ENCODE measurements around the gene PREP. TPM values are rescaled to one million over a fixed set of nuclear protein-coding genes. Genes with fewer than 3 reads are reported as not detected.
A peak's percentile ranks its signal among the peaks of the same experiment; 100 is the strongest.

The PREP gene
- total RNA-seq, 6 experiments from 2014 or later, result 14.8 to 18.8 (median 16.7) TPM

- no peaks in the 10 kb centered on the region for H3K4me1 ChIP-seq
- DNase-seq (no peak), ATAC-seq (no peak)
- TF ChIP-seq POLR2A (IDR thresholded peaks at IDR 0.05), result no peak
- no peak for TF ChIP-seq CTCF (IDR thresholded peaks at IDR 0.05)
- H3K27me3 ChIP-seq, result no peaks in the 10 kb centered on the region
- WGBS (ENCODE audit: insufficient coverage, low coverage, low lambda C conversion rate, missing lambda C conversion rate), result 91% methylated on average over 9 of the region's 9 CpGs
- intact Hi-C loops (cut with DNase I), result no loop called here
- no peak overlapping the region for H3K4me3 ChIP-seq
- H3K9me3 ChIP-seq, result no peaks in the 10 kb centered on the region
- peaks cover 0 to 16% (median 6%) of the 10 kb centered on the region in 4 donors for H3K36me3 ChIP-seq
- no peak overlapping the region for H3K27ac ChIP-seq
These were observed 78.4 kb downstream of the PREP start for GRCh38 chr6:105324386-105324950.

GRCh38 chr6:105322499-105323225 lies 80.2 kb downstream of the PREP start:
- Histone ChIP-seq H3K36me3 (peaks cover 0 to 11% (median 5%) of the 10 kb centered on the region in 4 donors), H3K9me3 (no peaks in the 10 kb centered on the region), H3K4me3 (no peak overlapping the region), H3K4me1 (no peaks in the 10 kb centered on the region), H3K27ac (no peak overlapping the region), H3K27me3 (no peaks in the 10 kb centered on the region)
- TF ChIP-seq POLR2A (IDR thresholded peaks at IDR 0.05), result no peak
- no peak for TF ChIP-seq CTCF (IDR thresholded peaks at IDR 0.05)
- intact Hi-C loops (cut with DNase I), result no loop called here
- 95% methylated on average over 3 of the region's 3 CpGs for WGBS (ENCODE audit: insufficient coverage, low coverage, low lambda C conversion rate, missing lambda C conversion rate)
- ATAC-seq, result no peak
- DNase-seq, result no peak

GRCh38 chr6:105321728-105322127 lies 81.2 kb downstream of the PREP start:
- Histone ChIP-seq H3K27ac (no peak overlapping the region), H3K9me3 (no peaks in the 10 kb centered on the region), H3K36me3 (peaks cover 0 to 11% (median 5%) of the 10 kb centered on the region in 4 donors), H3K4me1 (no peaks in the 10 kb centered on the region), H3K27me3 (no peaks in the 10 kb centered on the region), H3K4me3 (no peak overlapping the region)
- no peak for TF ChIP-seq POLR2A (IDR thresholded peaks at IDR 0.05)
- TF ChIP-seq CTCF (IDR thresholded peaks at IDR 0.05), result no peak
- DNase-seq (no peak), ATAC-seq (no peak)
- intact Hi-C loops (cut with DNase I), result no loop called here
- no CpG with 5 or more reads among the region's 2 CpGs for WGBS (ENCODE audit: insufficient coverage, low coverage, low lambda C conversion rate, missing lambda C conversion rate)

- Histone ChIP-seq H3K36me3 (peaks cover 0 to 11% (median 5%) of the 10 kb centered on the region in 4 donors), H3K9me3 (no peaks in the 10 kb centered on the region), H3K4me1 (no peaks in the 10 kb centered on the region), H3K27me3 (no peaks in the 10 kb centered on the region), H3K4me3 (no peak overlapping the region), H3K27ac (no peak overlapping the region)
- ATAC-seq (peak in 1 of 4 donors; percentile 38), DNase-seq (peak in 1 of 3 donors; percentile 52)
- TF ChIP-seq CTCF (IDR thresholded peaks at IDR 0.05), result no peak
- no peak for TF ChIP-seq POLR2A (IDR thresholded peaks at IDR 0.05)
- intact Hi-C loops (cut with DNase I), result no loop called here
- WGBS (ENCODE audit: insufficient coverage, low coverage, low lambda C conversion rate, missing lambda C conversion rate), result 97% methylated on average over 6 of the region's 6 CpGs
These were observed 81.7 kb downstream of the PREP start for GRCh38 chr6:105321207-105321606.
